Vagina (tissue), 2 donors: Measurements from ENCODE around the gene TOP3A. TPM values are rescaled to one million over a fixed set of nuclear protein-coding genes. Genes with fewer than 3 reads are reported as not detected.

Experiments used
- DNase-seq, 2 donors: peaks; one replicate each; pipeline ENCODE4 v3.0.0-alpha.2; 2017; ENCODE audit errors: extremely low spot score in 2 of 2
- H3K27ac ChIP-seq: fragments of 200-600 bp; sonication (generic); one replicate; pipeline ENCODE4 v1.5.1; 2019
- H3K27me3 ChIP-seq: fragments of 200-600 bp; sonication (generic); one replicate; pipeline ENCODE4 v1.5.1; 2019
- H3K36me3 ChIP-seq, 2 donors: fragments of 200-600 bp; sonication (generic); one replicate each; pipeline ENCODE4 v1.5.1; 2017 to 2019
- H3K4me1 ChIP-seq: fragments of 200-600 bp; sonication (generic); one replicate; pipeline ENCODE4 v1.5.1; 2019
- H3K4me3 ChIP-seq, 2 donors: fragments of 200-600 bp; sonication (generic); 1 replicate in 1 of 2; 2 replicates in 1 of 2; pipeline ENCODE4 v1.5.1; 2016 to 2019
- H3K9me3 ChIP-seq: fragments of 200-600 bp; sonication (generic); one replicate; pipeline ENCODE4 v1.5.1; 2019
- POLR2A ChIP-seq, 2 donors: fragments of 450-650 bp; IDR thresholded peaks; one replicate each; pipeline ENCODE4 v1.6.1; 2017; ENCODE audit warnings: antibody characterized with exemption in 2 of 2, mild to moderate bottlenecking in 2 of 2, moderate library complexity in 2 of 2
- POLR2AphosphoS5 ChIP-seq, 2 donors: sonication (generic); formaldehyde crosslinking; IDR thresholded peaks; one replicate each; pipeline ENCODE4 v1.9.0; 2017; ENCODE audit warnings: antibody characterized with exemption in 2 of 2, mild to moderate bottlenecking in 2 of 2, low read depth in 1 of 2; ENCODE audit not compliant: insufficient read depth in 1 of 2
- intact Hi-C: fragments of 100-400 bp; cut with DNase I; formaldehyde crosslinking; loops from one replicate; pipeline ENCODE4 v1.15.1; 2023
- total RNA-seq: library from RNA; depleted of rRNA; stranded (reverse); fragments of >200 nt; gene quantifications from one replicate; pipeline ENCODE4 v1.2.3, GENCODE V29; 2016
- TF ChIP-seq, protein P1 (sequence below), 3 experiments: fragments of 450-650 bp in 2 of 3; fragments of 200-600 bp in 1 of 3; sonication (generic) in 1 of 3; IDR thresholded peaks; one replicate each; pipeline ENCODE4 v1.5.1; 2017 to 2019; ENCODE audit warnings: antibody characterized with exemption in 3 of 3, mild to moderate bottlenecking in 2 of 3, moderate library complexity in 2 of 3

Gene TOP3A
- total RNA-seq, 1 donor from 2014 or later = 15.5 TPM

DNA sequence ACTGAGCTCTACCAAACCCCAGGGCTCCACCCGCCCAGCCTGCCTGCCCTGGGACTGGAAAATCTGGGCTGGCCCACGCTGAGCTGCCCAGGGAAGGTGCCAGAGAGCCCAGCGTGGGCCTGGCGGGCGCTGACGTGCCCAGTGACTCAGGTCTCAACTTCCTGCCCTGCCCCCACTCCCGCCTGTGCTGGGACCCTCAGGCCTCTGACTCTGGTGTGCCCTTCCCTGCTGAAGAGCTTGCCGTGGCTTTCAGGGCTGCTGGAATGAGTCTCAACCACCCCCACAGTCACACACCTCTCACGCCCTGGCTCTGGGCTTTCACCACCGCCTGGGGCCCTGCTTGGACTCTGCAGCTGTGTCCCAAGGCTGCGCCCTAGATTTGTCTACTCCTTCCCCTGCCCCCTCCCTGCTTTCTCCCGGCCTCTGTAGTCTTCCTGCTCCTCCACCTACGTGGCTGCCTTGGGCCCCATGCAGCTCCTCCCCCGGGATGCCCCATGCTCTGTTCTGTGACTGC is 79.0 kb downstream of the TOP3A start:
- intact Hi-C loops = no loop called here
- no peak for DNase-seq

DNA sequence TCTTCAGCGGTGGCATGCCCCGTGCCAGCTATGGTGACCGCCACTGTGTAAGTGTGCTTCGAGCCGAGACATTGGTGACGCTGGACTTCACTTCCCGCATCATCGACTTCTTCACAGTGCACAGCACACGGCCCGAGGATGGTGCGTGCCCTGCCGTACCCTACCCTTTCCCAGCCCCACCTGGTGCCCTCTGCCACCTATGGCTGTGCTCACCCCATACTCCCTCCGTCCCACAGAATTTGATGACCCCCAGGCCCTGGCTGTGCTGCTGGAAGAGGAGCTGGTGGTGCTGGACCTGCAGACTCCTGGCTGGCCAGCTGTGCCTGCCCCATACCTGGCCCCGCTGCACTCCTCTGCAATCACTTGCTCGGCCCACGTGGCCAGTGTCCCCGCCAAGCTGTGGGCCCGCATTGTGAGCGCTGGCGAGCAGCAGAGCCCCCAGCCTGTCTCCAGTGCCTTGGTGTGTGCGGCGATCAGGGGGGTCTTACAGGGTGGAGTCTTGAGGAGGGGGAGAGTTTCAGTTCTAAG is 79.9 kb downstream of the TOP3A start:
- intact Hi-C loops = no loop called here
- no peak overlapping the region for H3K27ac ChIP-seq

More for the DNA sequence above, 79.0 kb downstream of the TOP3A start:
- TF ChIP-seq, protein P1, sequence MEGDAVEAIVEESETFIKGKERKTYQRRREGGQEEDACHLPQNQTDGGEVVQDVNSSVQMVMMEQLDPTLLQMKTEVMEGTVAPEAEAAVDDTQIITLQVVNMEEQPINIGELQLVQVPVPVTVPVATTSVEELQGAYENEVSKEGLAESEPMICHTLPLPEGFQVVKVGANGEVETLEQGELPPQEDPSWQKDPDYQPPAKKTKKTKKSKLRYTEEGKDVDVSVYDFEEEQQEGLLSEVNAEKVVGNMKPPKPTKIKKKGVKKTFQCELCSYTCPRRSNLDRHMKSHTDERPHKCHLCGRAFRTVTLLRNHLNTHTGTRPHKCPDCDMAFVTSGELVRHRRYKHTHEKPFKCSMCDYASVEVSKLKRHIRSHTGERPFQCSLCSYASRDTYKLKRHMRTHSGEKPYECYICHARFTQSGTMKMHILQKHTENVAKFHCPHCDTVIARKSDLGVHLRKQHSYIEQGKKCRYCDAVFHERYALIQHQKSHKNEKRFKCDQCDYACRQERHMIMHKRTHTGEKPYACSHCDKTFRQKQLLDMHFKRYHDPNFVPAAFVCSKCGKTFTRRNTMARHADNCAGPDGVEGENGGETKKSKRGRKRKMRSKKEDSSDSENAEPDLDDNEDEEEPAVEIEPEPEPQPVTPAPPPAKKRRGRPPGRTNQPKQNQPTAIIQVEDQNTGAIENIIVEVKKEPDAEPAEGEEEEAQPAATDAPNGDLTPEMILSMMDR (IDR thresholded peaks at IDR 0.05) = no peak
- TF ChIP-seq POLR2AphosphoS5 (IDR thresholded peaks at IDR 0.05; ENCODE audit: insufficient read depth in 1 of 2, low read depth in 1 of 2) (no peak), POLR2A (IDR thresholded peaks at IDR 0.05) (no peak)
- peaks cover 8% of the 10 kb centered on the region for H3K4me1 ChIP-seq
- no peaks in the 10 kb centered on the region for H3K27me3 ChIP-seq
- H3K9me3 ChIP-seq = no peaks in the 10 kb centered on the region
- no peak overlapping the region for H3K4me3 ChIP-seq
- peaks cover 0 to 33% of the 10 kb centered on the region in 2 donors for H3K36me3 ChIP-seq
- no peak overlapping the region for H3K27ac ChIP-seq

DNA sequence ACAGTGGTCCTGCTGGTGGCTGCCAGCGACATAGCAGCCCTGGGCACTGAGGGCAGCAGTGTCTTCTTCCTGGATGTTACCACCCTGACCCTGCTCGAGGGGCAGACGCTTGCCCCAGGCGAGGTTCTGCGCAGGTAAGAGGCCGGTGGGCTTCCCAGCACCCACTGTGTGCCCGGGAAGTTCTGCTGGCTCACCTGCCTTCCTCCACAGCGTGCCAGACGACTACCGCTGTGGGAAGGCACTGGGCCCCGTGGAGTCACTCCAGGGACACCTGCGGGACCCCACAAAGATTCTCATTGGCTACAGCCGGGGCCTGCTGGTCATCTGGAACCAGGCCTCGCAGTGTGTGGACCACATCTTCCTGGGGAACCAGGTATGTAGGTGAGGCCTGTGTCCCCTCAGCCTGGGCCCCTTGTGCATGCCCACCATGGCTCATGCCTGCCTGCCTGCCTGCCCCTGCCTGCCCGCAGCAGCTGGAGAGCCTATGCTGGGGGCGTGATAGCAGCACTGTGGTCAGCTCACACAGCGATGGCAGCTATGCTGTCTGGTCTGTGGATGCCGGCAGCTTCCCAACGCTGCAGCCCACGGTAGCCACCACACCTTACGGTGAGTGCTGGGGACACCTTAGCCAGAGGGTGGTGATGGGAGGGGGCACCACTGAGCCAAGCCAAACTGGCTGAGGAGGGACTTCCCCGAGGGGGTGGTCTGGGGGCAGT is 80.8 kb downstream of the TOP3A start:
- no peaks in the 10 kb centered on the region for H3K9me3 ChIP-seq

More for the DNA sequence above, 79.9 kb downstream of the TOP3A start:
- no peaks in the 10 kb centered on the region for H3K9me3 ChIP-seq
- no peaks in the 10 kb centered on the region for H3K27me3 ChIP-seq
- H3K36me3 ChIP-seq = peaks cover 0 to 33% of the 10 kb centered on the region in 2 donors
- H3K4me1 ChIP-seq = peaks cover 8% of the 10 kb centered on the region
- TF ChIP-seq POLR2A (IDR thresholded peaks at IDR 0.05) = no peak
- no peak for TF ChIP-seq POLR2AphosphoS5 (IDR thresholded peaks at IDR 0.05; ENCODE audit: insufficient read depth in 1 of 2, low read depth in 1 of 2)
- TF ChIP-seq, protein P1 (IDR thresholded peaks at IDR 0.05) = no peak
- DNase-seq = no peak
- no peak overlapping the region for H3K4me3 ChIP-seq

DNA sequence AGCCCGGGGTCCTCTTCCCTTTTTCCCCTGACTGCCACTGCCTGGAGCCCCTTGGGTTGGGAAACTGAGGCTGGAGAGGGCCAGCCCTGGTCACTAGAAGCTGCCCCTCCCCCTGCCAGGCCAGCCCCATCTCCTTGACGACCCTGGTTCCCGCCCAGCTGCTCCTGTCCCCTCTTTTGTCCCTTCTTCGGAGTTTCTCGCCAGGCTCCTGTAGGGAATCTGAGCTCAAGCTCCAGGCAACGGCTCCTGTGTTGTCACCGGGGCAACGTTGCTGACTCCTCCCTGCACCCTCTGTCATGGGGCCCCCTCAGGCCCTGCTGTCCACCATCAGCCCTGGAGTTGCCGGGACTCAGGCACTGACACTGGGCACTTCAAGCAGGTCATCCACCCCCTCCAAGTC is 83.6 kb downstream of the TOP3A start:
- Histone ChIP-seq H3K4me1 (peaks cover 20% of the 10 kb centered on the region), H3K4me3 (no peak overlapping the region), H3K9me3 (no peaks in the 10 kb centered on the region), H3K27ac (no peak overlapping the region), H3K27me3 (no peaks in the 10 kb centered on the region), H3K36me3 (peaks cover 0 to 18% of the 10 kb centered on the region in 2 donors)
- no peak for DNase-seq
- no peak for TF ChIP-seq POLR2AphosphoS5 (IDR thresholded peaks at IDR 0.05; ENCODE audit: insufficient read depth in 1 of 2, low read depth in 1 of 2)
- no peak for TF ChIP-seq POLR2A (IDR thresholded peaks at IDR 0.05)
- TF ChIP-seq, protein P1 (IDR thresholded peaks at IDR 0.05) = no peak
- intact Hi-C loops = no loop called here

More for the DNA sequence above, 80.8 kb downstream of the TOP3A start:
- Histone ChIP-seq H3K4me3 (no peak overlapping the region), H3K27ac (no peak overlapping the region), H3K27me3 (no peaks in the 10 kb centered on the region), H3K4me1 (peaks cover 8% of the 10 kb centered on the region), H3K36me3 (peaks cover 0 to 33% of the 10 kb centered on the region in 2 donors)
- no peak for TF ChIP-seq POLR2AphosphoS5 (IDR thresholded peaks at IDR 0.05; ENCODE audit: insufficient read depth in 1 of 2, low read depth in 1 of 2)
- TF ChIP-seq, protein P1 (IDR thresholded peaks at IDR 0.05) = no peak
- TF ChIP-seq POLR2A (IDR thresholded peaks at IDR 0.05) = no peak
- intact Hi-C loops = no loop called here
- no peak for DNase-seq
